ENCODE data around the gene TFDP1.
"Not testable (repeated sequence)": the region's sequence is repeated elsewhere in the genome, so short reads cannot be mapped to it uniquely, and the experiment has no call there.

TFDP1 gene

GRCh38 chr13:113567681-113568080 is 16.9 kb upstream of the TFDP1 start:
- no peak for DNase-seq (ENCODE audit: low spot score)

GRCh38 chr13:113573065-113573464 is 11.5 kb upstream of the TFDP1 start:
- DNase-seq (ENCODE audit: low spot score) = no peak

- DNase-seq (ENCODE audit: low spot score) = no peak
Measured at GRCh38 chr13:113576597-113576996, 8.0 kb upstream of the TFDP1 start.

- DNase-seq (ENCODE audit: low spot score) = no peak
Measured at GRCh38 chr13:113577881-113578435, 6.6 kb upstream of the TFDP1 start.

DNA sequence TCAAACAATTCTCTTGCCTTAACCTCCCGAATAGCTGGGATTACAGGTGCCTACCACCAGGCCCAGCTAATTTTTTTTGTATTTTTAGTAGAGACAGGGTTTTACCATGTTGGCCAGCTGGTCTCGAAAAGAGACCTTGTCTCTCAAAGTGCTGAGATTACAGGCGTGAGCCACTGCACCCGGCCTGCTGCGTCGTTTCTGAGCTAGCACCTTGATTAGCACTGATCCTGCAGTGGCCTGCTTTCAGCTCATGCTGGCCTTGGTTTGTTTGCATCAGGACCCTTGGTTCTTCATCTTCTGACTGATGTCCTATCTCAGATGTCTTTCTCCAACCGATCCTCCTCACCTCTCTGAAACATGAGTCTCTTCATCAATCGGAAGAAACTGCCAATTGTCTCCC is 4.9 kb upstream of the TFDP1 start:
- DNase-seq (ENCODE audit: low spot score) = no peak

DNA sequence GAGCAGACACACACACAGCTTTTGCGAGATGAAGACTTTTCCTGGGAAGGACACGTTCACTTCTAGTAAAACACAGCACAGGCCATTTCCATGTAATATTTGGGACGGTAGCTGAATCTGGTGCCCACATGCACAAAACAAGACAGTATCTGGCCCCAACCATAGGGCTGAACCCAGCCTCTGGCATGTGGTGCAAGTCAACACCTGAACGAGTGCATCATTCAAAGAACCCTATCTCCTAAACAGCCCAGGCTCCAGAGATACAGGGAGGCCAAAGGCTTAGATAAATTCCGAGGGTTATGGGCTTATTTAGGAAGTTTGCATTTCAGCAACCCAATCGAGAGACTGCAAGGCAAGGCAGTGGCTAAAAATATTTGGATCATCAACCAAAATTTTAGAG is 2.7 kb upstream of the TFDP1 start:
- DNase-seq (ENCODE audit: low spot score) = no peak

- no peak for DNase-seq (ENCODE audit: low spot score)
Measured at GRCh38 chr13:113582841-113583631, 1.5 kb upstream of the TFDP1 start.

GRCh38 chr13:113584870-113585671 is 518 bp downstream of the TFDP1 start:
- DNase-seq (ENCODE audit: low spot score) = peak; percentile 42

DNA sequence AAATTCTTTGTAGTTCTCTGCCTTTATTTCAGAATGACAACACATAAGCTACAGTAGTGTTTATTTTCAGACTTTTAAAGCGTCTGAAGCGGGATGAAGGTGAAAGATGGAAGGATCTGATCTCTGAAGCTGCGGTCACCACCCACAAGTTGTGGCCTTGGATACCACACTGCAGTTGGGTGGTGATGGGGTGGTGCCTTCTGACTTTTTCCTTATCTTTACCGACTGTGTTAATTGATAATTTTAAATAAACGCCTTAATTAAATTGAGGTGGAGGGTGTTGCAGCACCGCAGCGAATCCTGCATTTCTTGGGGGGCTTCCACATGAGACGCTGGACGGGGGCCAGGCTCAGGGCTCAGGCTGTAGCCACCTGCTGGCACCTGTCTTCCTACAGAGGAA is 1.3 kb downstream of the TFDP1 start:
- no peak for DNase-seq (ENCODE audit: low spot score)

DNA sequence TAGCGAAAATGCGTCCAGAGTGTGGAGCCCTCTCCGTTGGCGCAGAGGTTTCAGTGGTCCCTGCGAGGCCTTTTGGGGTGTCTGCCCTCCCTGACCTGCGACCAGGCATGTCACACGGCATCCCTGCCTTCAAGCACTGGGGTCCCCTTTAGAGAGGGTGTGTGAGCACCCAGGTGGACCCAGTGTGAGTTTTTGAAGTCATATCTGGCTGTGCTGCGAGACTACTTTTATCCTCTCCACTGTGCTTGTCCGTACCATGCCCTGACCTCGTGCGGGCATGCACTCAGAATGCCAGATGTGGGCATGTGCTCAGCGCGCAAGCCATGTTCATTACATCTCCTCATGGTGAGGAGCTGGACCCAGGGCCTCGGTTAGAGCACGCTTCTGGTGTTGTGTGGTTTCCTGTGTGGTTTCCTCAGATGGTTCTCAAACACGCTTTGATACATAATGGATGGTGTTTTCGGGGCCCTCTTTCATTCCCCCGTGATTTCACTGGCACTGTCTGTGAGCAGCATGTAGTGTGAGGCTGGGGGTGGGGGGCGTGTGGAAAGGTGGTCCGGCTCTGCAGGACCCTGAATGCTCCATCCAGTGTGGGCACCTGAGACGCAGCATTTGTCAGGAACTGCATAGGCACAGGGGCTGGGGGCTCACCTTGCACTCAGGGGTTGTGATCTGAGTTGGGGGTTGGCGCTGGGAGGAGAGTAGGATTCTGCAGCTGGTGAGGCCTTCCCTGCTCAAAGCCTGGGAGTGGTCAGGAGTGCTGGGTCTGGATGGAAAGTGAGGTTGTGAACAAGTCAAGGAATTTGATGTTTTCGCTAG is 2.3 kb downstream of the TFDP1 start:
- no peak for DNase-seq (ENCODE audit: low spot score)

- no peak for DNase-seq (ENCODE audit: low spot score)
Measured at GRCh38 chr13:113588394-113589111, 4.0 kb downstream of the TFDP1 start.

DNA sequence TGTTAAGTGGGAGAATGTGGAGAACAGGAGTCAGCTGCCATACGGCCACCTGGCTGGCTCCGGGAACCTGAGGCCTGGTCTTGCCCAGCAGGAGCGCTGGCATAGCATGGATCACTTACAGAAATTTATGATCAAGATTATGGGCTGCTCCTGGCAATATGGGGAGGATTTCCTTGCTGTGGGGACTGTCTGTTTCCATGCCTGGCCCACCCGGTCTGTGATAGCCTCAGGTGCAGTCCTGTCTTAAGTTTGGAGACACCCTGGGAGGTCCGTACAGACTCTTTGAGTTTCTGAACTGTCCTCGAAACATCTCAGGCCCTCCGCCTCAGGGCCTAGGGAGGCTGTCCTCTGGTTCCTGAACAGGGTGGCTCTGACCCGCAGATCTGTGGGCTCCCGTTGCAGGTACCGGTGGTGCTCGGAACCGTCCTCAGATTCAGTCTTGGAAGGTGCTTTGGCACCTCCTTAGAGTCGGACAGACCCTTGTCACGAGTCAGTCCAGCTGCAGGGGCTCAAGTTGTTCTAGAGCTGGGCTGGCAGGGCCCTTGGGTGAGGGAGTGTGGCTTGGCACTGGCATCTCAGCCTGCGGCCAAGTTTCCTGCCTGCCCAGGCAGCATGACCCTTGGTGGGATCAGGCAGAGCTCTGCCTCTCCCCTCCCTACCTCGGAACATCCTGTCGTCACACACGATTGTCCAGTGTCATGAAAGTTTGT is 4.9 kb downstream of the TFDP1 start:
- no peak for DNase-seq (ENCODE audit: low spot score)

DNA sequence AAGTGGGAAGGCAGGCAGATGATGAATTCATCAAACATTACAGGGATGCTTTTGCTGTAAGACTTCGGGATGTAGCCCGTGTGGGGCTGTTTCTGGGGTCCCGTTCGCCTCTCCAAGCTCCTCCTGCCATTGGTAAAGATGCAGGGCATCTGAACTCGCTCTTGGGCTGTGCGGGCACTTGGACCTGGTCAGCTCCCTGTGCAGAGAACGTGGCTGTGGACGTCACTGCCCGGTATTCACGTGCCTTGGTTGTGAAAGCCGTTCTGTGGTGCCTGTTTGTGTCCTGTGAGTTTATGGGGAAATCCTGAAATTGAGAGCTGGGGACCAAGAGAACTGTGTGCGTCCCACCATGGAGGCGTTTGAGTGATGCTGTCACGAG is 5.4 kb downstream of the TFDP1 start:
- no peak for DNase-seq (ENCODE audit: low spot score)

- no peak for DNase-seq (ENCODE audit: low spot score)
Measured at GRCh38 chr13:113591750-113592149, 7.2 kb downstream of the TFDP1 start.

- no peak for DNase-seq (ENCODE audit: low spot score)
Measured at GRCh38 chr13:113592571-113592970, 8.0 kb downstream of the TFDP1 start.

DNA sequence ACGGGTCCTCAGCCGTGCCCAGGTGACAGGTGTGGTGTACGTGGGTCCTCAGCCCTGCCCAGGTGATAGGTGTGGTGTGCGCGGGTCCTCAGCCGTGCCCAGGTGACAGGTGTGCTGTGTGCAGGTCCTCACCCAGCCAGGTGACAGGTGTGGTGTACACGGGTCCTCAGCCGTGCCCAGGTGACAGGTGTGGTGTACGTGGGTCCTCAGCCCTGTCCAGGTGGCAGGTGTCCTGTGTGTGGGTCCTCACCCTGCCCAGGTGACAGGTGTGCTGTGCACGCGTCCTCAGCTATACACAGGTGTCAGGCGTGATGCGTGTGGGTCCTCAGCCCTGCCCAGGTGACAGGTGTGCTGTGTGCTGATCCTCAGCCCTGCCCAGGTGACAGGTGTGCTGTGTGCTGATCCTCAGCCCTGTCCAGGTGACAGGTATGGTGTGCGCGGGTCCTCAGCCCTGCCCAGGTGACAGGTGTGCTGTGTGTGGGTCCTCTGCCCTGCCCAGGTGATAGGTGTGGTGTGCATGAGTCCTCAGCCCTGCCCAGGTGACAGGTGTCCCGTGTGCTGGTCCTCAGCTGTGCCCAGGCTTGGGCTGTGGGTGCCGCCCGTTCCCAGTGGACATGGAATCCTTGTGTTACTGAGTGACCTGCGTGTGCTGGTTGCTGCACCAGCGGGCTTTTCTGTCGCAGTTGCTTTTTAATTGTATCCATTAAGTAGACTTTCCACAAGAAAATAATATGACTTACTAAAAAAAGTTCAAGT is 9.7 kb downstream of the TFDP1 start:
- not testable (repeated sequence) for DNase-seq (ENCODE audit: low spot score)

DNA sequence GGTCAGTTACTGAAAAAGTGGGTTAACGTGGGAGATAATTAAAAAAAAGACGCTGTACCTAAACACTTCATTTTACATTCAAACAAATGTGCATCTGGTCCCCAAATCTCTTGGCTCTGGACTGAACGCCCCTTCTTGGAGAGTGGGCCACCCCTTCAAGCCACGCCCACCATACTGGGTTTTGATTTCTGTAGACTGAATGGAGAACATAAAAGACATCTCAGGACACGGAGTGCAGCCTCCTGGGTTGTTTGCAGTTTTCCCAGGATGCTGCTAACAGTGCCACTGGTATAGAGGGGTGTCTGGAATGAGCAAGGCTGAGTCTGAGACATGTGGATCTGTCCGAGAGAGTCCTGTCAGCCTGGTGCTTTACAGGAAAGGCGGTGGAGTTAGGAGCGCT is 10.6 kb downstream of the TFDP1 start:
- DNase-seq (ENCODE audit: low spot score) = no peak

GRCh38 chr13:113596321-113597200 is 12.0 kb downstream of the TFDP1 start:
- DNase-seq (ENCODE audit: low spot score) = no peak

GRCh38 chr13:113597391-113598080 is 13.0 kb downstream of the TFDP1 start:
- no peak for DNase-seq (ENCODE audit: low spot score)

Measured in HuH-7.5 (cell line).